ENCODE results near the gene GUCY2D.

- no peak for TF ChIP-seq POLR2AphosphoS5 (IDR thresholded peaks at IDR 0.05)
- no peak for TF ChIP-seq CTCF (IDR thresholded peaks at IDR 0.05)
- no peak for TF ChIP-seq POLR2A (IDR thresholded peaks at IDR 0.05)
Observed at GRCh38 chr17:8041979-8042378, 39.6 kb downstream of the GUCY2D start.

Measured in transverse colon (tissue), 4 donors.